ENCODE measurements around the gene PCDHGA12.
"Not testable (repeated sequence)": the region's sequence is repeated elsewhere in the genome, so short reads cannot be mapped to it uniquely, and the experiment has no call there.

The PCDHGA12 gene

DNA sequence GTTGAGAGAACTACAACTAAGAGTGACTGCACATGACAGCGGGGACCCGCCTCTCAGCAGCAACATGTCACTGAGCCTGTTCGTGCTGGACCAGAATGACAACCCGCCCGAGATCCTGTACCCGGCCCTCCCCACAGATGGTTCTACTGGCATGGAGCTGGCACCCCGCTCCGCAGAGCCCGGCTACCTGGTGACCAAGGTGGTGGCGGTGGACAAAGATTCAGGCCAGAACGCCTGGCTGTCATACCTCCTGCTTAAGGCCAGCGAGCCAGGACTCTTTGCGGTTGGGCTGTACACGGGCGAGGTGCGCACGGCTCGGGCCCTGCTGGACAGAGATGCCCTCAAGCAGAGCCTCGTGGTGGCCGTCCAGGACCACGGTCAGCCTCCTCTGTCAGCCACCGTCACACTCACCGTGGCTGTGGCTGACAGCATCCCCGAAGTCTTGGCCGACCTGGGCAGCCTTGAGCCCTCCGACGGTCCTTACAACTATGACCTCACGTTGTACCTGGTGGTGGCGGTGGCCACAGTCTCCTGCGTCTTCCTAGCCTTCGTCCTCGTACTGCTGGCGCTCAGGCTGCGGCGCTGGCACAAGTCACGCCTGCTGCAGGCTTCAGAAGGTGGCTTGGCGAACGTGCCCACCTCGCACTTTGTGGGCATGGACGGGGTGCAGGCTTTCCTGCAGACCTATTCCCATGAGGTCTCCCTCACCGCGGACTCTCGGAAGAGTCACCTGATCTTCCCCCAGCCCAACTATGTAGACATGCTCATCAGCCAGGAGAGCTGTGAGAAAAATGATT is 45.6 kb upstream of the PCDHGA12 start:
- no peaks in the 10 kb centered on the region for H3K9me3 ChIP-seq (replicated peaks; ENCODE audit: insufficient read depth, low read length)
- no peaks in the 10 kb centered on the region for H4K20me1 ChIP-seq (ENCODE audit: insufficient read depth, low read length)
- H3K79me2 ChIP-seq (ENCODE audit: low read length) = no peaks in the 10 kb centered on the region
- peaks cover 6% of the 10 kb centered on the region; the same call in 1 of the 2 replicates for H3K27me3 ChIP-seq (replicated peaks; ENCODE audit: insufficient read depth, low read length)
- H3F3A ChIP-seq (ENCODE audit: insufficient read depth, low read length) = no peaks in the 10 kb centered on the region
- no peak for DNase-seq
- no peak overlapping the region for H3K27ac ChIP-seq (ENCODE audit: low read length)
- H3K4me1 ChIP-seq (ENCODE audit: low read length) = no peaks in the 10 kb centered on the region
- H3K36me3 ChIP-seq (replicated peaks; ENCODE audit: insufficient read depth, low read length) = no peaks in the 10 kb centered on the region
- TF ChIP-seq EZH2 (optimal IDR thresholded peaks at IDR 0.05; ENCODE audit: low read depth, low read length) (no peak), EZH2phosphoT487 (IDR thresholded peaks at IDR 0.05; ENCODE audit: low read length) (no peak), CTCF (IDR thresholded peaks at IDR 0.05; ENCODE audit: low read length) (no peak)
- no peak overlapping the region for H3K9ac ChIP-seq (ENCODE audit: low read length)
- H3K9me2 ChIP-seq (replicated peaks; ENCODE audit: insufficient read depth, low read length) = no peaks in the 10 kb centered on the region
- H2AFZ ChIP-seq (ENCODE audit: low read length) = no peak overlapping the region
- H3K4me2 ChIP-seq (ENCODE audit: low read depth, low read length) = no peak overlapping the region
- no peak overlapping the region for H3K4me3 ChIP-seq (ENCODE audit: low read length)

- not testable (repeated sequence) for H3K9ac ChIP-seq (ENCODE audit: low read length); H3K4me3 ChIP-seq (ENCODE audit: low read length)
- H3K4me2 ChIP-seq (ENCODE audit: low read depth, low read length) = peak within 1 kb of the TSS; percentile 43; the same call in 1 of the 2 replicates
These were observed 42.6 kb upstream of the PCDHGA12 start, which contains the start of gene PCDHGB4 for GRCh38 chr5:141387557-141388311. Gene PCDHGB4 (plus strand): TSS chr5:141387698. CDS start chr5:141387885, 187 bp downstream.

DNA sequence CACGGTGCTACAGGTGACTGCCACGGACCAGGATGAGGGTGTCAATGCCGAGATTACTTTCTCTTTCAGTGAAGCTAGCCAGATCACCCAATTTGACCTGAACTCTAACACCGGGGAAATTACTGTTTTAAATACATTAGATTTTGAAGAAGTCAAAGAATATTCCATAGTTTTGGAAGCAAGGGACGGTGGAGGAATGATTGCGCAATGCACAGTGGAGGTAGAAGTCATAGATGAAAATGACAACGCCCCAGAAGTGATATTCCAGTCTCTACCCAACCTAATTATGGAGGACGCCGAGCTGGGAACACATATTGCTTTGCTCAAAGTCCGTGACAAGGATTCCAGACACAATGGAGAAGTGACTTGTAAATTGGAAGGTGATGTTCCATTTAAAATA is 41.6 kb upstream of the PCDHGA12 start:
- peak overlapping the region; percentile 43; the same call in 1 of the 2 replicates for H3K4me2 ChIP-seq (ENCODE audit: low read depth, low read length)
- TF ChIP-seq CTCF (IDR thresholded peaks at IDR 0.05; ENCODE audit: low read length) (no peak), EZH2 (optimal IDR thresholded peaks at IDR 0.05; ENCODE audit: low read depth, low read length) (no peak), EZH2phosphoT487 (IDR thresholded peaks at IDR 0.05; ENCODE audit: low read length) (no peak)
- H3K4me1 ChIP-seq (ENCODE audit: low read length) = no peaks in the 10 kb centered on the region
- H3K9me2 ChIP-seq (replicated peaks; ENCODE audit: insufficient read depth, low read length) = no peaks in the 10 kb centered on the region
- H3K27ac ChIP-seq (ENCODE audit: low read length) = no peak overlapping the region
- DNase-seq = no peak
- H3K27me3 ChIP-seq (replicated peaks; ENCODE audit: insufficient read depth, low read length) = peaks cover 10% of the 10 kb centered on the region; the same call in 1 of the 2 replicates
- H3K9me3 ChIP-seq (replicated peaks; ENCODE audit: insufficient read depth, low read length) = no peaks in the 10 kb centered on the region
- no peak overlapping the region; the same call in 1 of the 2 replicates for H3K4me3 ChIP-seq (ENCODE audit: low read length)
- H3F3A ChIP-seq (ENCODE audit: insufficient read depth, low read length) = no peaks in the 10 kb centered on the region
- no peak overlapping the region for H3K9ac ChIP-seq (ENCODE audit: low read length)
- no peaks in the 10 kb centered on the region for H3K79me2 ChIP-seq (ENCODE audit: low read length)
- H3K36me3 ChIP-seq (replicated peaks; ENCODE audit: insufficient read depth, low read length) = no peaks in the 10 kb centered on the region
- no peaks in the 10 kb centered on the region for H4K20me1 ChIP-seq (ENCODE audit: insufficient read depth, low read length)
- H2AFZ ChIP-seq (ENCODE audit: low read length) = no peak overlapping the region

More at GRCh38 chr5:141387557-141388311, 42.6 kb upstream of the PCDHGA12 start, which contains the start of gene PCDHGB4:
- not testable (repeated sequence) for H3K4me1 ChIP-seq (ENCODE audit: low read length); H3K36me3 ChIP-seq (replicated peaks; ENCODE audit: insufficient read depth, low read length); H2AFZ ChIP-seq (ENCODE audit: low read length); H3K79me2 ChIP-seq (ENCODE audit: low read length); H4K20me1 ChIP-seq (ENCODE audit: insufficient read depth, low read length); H3K9me2 ChIP-seq (replicated peaks; ENCODE audit: insufficient read depth, low read length); H3K9me3 ChIP-seq (replicated peaks; ENCODE audit: insufficient read depth, low read length); DNase-seq; H3K27ac ChIP-seq (ENCODE audit: low read length); H3F3A ChIP-seq (ENCODE audit: insufficient read depth, low read length)
- H3K27me3 ChIP-seq (replicated peaks; ENCODE audit: insufficient read depth, low read length) = peaks cover 11% of the 10 kb centered on the region; the same call in 1 of the 2 replicates
